Activated naive CD4-positive, alpha-beta T cell treated with anti-CD3 and anti-CD28 coated beads, Interleukin-2, amount 10 ng/mL, durations not matched to agents 5 hours and 36 hours (primary cell): Measurements from ENCODE around the gene OR5T2. TPM values are rescaled to one million over a fixed set of nuclear protein-coding genes. Genes with fewer than 3 reads are reported as not detected.

Experiments
- total RNA-seq, 2 experiments: library from RNA; stranded (reverse); gene quantifications; one replicate each; pipeline ENCODE4 v1.2.3, GENCODE V29; 2021

Gene OR5T2
- not detected for total RNA-seq

DNA sequence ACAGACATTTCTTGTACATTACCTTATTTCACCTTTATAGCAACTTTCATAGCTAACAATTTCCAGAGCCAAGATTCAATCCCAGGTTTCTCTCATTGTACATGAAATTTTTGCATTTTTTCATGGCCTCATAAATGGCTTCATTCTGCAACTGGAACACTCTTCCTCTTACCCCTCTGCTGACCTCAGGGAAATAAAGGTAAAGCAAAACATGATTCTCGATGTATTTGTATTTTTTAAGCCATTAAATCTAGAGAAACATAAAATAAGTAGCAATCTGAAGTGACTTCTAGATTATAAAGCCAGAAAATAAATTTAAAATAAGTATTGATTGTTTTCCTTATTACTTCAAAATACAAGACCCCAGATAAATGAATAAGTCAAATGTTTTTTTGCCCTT, at the start of gene OR5T2:
Gene OR5T2 (minus strand): TSS at position 101 of the 400 bp plus-strand sequence. CDS start 1,193 bp downstream, outside the sequence.

DNA sequence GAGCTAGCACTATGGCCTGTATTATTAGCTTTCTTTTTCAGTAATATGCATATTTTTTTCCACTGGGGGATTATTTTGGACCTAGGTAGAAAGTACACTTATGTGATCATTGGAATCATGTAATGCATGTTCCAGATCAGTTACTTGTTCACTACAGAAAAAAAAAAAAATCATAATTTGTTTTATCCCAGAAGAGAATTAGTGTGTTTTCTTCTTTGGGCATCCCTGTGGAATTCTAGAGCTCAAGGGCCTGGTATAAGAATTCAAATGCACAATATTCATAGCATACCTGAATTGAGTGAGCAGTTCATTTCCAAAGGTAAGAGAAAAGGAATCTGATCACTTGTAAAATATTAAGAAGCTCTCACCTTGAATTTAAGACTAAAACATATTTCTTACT, 39.8 kb upstream of the OR5T2 start, which contains the start of gene OR5T1:
Gene OR5T1 (plus strand): TSS at position 301 of the 400 bp plus-strand sequence. CDS start 1,485 bp downstream, outside the sequence.

DNA sequence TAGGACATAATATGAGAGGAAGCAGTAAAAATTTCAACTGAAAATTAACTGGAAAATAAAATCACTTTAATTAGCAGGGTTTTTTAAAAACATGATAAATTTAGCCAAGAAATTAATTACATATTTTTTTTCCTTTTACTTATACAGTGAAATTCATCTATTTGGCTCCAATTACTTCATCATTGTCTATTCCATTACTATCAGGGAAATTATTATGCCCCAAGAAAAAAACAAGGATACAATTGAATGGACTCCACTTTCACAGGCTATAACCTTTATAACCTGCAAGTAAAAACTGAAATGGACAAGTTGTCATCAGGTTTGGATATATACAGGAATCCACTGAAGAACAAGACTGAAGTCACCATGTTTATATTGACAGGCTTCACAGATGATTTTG, 17.9 kb upstream of the OR5T2 start, which contains the start of gene OR5T3:
Gene OR5T3 (plus strand): TSS at position 301 of the 400 bp plus-strand sequence. CDS start 0 bp downstream, at position 301.

Other genes starting within 250 kb of the OR5T2 start
- not detected for gene OR5F1, start 239.6 kb downstream of the OR5T2 start, total RNA-seq
- gene OR5AS1, start 206.6 kb downstream of the OR5T2 start, total RNA-seq, result not detected
- not detected for gene OR8I2, start 140.9 kb downstream of the OR5T2 start, total RNA-seq
- gene OR8H2, start 130.6 kb downstream of the OR5T2 start, total RNA-seq, result not detected
- gene OR8H3, start 111.9 kb downstream of the OR5T2 start, total RNA-seq, result not detected
- not detected for gene OR8J3, start 94.1 kb downstream of the OR5T2 start, total RNA-seq
- gene OR8K5, start 73.9 kb downstream of the OR5T2 start, total RNA-seq, result not detected
- gene OR5J2, start 57.6 kb downstream of the OR5T2 start, total RNA-seq, result not detected
- not detected for gene OR5T3, start 18.0 kb upstream of the OR5T2 start, total RNA-seq
- not detected for gene OR5T1, start 39.9 kb upstream of the OR5T2 start, total RNA-seq
- not detected for gene OR8H1, start 58.0 kb upstream of the OR5T2 start, total RNA-seq
- gene OR8K3, start 80.9 kb upstream of the OR5T2 start, total RNA-seq, result not detected
- gene OR8K1, start 111.8 kb upstream of the OR5T2 start, total RNA-seq, result not detected
- not detected for gene OR8J1, start 120.0 kb upstream of the OR5T2 start, total RNA-seq
- gene OR8U1, start 141.4 kb upstream of the OR5T2 start, total RNA-seq, result not detected
- not detected for gene OR5AL1, start 178.4 kb upstream of the OR5T2 start, total RNA-seq
- gene OR5M3, start 239.1 kb upstream of the OR5T2 start, total RNA-seq, result not detected